ENCODE results near the gene TSPAN18.
A peak's percentile ranks its signal among the peaks of the same experiment; 100 is the strongest.

TSPAN18 gene

DNA sequence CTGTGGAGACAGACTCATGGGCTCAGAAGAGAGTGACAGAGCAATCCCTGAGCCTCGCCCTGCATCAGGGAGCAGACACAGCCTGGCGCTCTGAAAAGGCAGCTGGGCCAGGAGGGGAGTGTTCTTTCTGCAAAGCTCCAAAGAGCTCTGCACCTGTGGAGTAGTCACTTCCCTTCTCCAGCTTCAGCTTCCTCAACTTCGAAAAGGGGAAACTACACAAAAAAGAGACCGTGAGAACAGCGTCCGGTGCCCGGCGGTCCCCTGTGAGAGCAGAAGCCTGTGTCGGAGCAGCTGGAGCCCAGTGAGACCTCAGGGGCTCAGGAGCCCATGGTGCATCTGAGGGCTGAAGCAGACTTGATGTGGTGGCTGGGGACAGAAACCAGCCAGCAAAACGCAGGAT is 188.9 kb downstream of the TSPAN18 start:
- no peak for DNase-seq (ENCODE audit: low read depth, low spot score)

DNA sequence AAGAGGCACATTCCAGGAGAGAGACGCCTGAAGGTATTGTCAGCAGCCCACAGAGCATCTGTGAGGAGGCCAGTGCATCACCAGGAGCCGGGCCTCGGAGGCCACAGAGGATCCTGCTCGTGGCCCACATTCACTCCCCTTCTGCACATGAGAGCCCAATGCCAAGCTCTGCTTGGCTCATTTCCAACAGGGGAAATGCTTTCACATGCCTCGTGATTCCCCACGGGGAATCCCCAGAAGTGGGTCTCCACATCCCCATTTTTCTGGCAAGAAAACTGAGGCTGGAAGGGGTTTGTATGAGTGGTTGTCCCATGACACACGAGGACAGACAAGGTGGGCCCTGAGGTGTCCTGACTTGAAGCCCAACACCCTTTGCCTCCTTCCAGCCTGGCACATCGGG is 189.6 kb downstream of the TSPAN18 start:
- DNase-seq (ENCODE audit: low read depth, low spot score), result no peak

DNA sequence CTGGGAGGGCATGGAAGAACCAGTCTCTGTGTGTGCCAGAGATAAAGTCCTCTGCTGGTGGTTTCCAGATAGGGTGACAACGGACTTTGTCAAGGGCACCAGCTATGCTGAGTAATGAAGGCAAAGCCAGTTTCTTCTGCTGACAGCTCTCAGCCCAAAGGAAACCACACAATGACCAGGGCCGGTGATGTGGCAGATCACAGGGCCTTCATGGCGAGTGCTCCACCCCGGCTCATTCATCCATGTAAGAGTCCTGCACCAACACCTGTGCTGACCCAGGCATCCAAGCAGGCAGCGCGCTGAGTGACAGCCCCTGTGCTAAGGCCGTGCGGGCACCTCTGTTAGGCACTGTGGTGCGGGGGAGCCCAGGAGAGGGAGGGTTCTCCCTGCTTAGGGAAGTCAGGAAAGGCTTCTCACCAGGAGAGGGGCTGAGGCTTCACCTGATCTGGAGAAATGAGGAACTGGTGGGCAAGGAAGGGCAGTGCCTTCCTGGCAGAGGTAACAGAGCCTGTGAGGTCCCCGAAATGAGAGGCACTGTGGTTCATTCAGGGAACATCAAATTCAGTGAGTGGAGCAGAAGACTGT is 190.1 kb downstream of the TSPAN18 start:
- no peak for DNase-seq (ENCODE audit: low read depth, low spot score)

DNA sequence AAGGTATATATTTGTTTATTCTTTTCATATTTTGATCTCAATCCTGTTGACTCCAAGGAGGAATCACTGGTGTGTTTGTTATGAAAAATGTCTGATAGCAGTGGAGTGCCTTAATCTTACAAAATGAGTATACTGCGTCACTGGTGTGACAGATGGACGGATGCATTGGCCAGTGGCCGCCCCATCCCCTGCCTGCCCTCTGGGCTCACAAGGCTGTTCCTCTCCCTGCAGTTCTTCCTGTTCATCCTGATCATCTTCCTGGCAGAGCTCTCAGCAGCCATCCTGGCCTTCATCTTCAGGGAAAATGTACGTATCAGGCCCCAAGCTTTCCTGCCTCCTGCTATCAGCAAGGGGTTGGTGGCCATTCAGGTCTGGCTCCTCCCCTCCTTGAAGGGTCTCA is 191.0 kb downstream of the TSPAN18 start:
- no peak for DNase-seq (ENCODE audit: low read depth, low spot score)

DNA sequence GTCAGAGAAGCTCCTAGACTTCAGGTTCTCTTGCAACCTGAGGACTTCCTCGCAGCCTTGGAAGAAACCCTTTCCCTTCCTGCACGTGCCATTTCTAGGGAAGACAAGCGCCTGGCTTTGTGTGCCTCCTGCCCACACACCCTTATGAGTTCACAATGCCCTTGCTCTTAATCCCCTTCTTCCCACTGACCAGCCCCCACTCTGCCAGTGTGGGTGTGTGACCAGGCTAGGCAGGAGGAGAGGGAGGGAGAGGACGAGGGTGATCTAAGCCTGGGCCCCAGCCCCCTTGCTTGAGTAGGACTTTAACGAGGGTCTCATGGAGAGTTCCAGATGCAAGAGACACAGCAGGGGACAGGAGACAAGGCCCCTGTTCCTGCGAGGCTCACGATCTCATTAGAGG is 193.7 kb downstream of the TSPAN18 start:
- no peak for DNase-seq (ENCODE audit: low read depth, low spot score)

DNA sequence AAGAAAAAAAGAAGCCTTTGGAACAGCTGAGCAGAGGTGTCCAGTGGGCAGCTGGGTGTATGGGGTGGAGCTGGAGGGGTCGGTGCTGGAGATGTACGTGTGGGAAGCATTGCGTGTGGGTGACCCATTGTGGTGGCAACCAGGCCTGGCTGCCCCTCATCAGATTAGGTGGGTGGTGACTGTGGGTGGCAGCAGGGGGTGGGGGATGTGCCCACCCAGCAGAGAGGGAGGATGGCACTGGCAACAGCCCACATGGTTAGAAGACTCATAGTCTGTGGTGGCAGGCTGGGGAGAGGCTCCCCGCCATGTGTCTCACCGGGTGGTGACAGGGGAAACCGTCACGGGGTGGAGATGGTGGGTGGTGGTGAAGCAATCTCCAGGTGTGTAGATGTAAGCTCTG is 196.4 kb downstream of the TSPAN18 start:
- no peak for DNase-seq (ENCODE audit: low read depth, low spot score)

DNA sequence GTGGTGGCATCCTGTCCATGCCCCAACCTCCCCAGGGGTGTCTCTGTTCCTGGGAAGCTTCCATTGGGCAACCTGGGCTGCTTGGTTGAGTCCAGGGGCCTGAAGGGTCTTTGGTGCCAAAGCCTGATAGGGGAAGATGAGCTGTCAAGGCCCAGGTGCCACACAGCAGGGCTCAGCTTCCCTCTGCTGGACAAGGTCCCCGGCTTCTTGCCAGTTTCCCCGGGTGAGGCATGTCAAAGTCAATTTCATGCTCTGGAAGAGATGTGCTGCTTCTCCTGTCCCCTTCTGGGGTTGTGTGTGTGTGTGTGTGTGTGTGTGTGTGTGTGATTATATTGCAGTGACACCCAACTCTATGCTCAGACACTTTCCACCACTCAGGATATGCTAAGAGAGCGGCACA is 197.0 kb downstream of the TSPAN18 start:
- no peak for DNase-seq (ENCODE audit: low read depth, low spot score)

DNA sequence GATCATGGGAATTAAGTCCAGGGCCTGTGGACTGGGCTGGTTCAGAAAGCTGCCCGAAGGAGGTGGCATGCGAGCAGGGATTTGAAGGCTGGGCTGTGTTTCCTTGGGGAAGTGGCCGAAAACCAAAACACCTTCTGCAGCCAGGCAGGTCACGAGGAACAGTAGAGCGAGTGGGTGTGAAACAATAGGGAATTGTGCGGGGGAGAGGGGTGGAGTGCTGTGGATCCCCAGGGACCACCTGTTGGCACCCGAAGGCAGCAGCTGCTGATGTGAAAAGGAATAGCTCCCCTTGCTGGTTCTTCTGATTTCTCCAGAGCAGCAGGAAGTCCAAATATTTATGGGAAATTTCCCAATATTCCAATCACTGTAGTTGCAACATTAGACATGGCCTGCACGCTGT is 199.3 kb downstream of the TSPAN18 start:
- DNase-seq (ENCODE audit: low read depth, low spot score), result no peak

DNA sequence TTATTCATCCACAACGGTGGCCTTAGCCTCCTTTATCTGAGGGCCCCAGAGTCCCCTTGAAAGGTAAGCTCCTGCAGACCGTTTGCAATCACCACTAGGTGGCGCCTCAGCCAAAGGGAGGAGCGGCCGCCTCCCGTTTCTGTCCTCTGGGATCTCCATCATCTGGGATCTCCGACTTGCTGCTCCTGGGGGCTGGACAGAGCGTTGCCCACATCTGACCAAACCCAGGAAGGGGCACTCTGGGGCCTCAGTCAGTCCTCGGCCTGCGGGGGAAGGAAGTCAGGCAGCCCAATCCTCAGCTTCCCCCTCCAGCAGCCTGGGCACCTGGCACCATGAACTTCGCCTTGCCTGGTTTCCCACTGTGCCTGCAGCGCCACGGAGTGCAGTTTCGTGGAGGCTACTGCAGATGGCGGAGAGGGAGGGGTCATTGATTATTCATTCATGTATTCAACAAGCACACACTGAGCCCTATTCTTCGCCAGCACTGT is 200.5 kb downstream of the TSPAN18 start:
- peak; percentile 42 for DNase-seq (ENCODE audit: low read depth, low spot score)

DNA sequence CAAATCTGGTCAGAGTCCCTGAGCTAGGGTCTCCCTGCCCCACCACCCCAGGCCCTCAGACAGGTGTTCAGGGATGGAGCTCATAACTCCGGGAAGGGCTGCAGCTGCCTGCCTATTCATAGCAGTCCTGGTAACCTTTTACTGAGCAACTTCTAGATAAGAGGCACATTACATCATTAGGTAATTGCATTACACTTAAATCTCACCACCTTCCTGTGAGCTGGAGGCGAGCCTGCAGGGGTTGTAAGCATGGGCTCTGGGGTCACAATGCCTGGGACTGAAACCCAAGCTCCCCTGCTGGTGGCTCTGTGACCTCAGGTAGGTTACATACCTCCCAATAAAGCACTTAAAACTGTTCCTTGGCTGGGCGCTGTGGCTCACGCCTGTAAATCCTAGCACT is 201.4 kb downstream of the TSPAN18 start:
- no peak for DNase-seq (ENCODE audit: low read depth, low spot score)

DNA sequence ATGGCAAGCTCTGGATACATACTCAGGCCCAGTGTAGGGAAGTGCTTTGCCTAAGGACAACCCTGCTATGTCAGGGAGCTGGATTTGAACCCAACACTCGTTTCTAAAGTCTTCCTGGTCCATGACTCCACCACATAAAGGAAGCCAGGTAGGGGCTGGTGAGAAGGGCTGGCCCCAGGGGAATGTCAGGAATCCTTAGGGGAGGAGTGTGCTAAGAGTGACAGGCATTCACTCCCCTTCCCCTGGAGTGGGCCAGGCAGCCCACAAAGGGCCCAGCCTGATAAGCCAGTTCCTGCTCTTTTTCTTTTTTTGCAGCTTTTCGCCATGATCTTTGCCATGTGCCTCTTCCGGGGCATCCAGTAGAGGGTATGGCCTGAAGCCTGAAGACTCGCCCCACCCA is 202.1 kb downstream of the TSPAN18 start:
- DNase-seq (ENCODE audit: low read depth, low spot score), result no peak

DNA sequence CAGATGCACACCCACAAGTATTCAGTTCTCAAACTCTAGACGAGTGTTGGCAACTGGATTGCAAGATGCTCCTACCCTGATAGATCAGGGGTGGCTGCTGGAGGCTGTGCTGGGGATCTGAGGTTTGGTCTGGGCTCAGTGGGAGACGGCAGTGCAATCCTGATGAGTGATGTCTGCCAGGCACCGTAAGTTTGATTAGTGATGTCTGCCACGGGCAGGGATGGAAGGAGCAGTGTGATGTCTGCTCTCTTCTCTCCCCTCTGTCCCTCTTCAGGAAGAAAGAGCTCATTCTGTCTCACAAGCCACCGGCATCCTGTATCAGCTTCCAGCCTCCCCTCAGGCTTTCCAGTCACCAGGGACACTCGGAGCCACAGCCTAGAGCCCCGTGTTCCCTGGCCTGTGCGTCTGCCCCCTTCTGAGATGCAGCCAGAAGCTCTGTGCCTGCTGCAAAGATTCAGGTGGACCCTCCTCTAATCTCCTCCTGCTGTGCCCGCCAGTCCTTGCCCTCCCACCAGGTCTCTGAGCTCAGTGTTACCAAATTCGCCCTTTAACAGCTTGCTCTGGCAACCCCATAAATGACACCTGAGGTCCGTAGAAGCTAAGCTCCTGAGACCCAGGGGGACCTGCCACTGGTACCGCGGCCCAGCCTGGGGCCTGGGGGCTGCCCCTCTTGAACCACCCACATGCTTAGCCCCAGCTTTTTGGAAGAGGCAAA is 204.0 kb downstream of the TSPAN18 start:
- DNase-seq (ENCODE audit: low read depth, low spot score), result no peak

DNA sequence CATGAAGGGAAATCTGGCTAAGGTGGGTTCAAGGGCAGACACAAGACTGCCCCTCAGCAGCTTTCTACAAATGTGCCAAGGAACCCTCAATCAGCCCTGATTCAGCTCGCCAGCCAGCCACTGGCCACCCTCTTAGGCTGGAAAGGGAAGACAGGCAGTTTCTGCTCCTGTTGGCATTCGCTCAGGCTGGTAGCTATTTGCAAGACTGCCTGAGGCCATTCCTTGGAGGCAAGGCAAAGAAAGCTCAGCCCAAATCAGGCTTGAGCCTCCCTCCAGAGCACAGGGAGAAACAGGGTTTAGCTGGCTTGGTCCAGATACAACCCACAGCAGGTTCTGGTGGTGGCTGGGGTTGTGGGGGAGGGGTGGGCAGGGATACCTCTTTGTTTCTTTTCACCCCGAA is 204.7 kb downstream of the TSPAN18 start:
- no peak for DNase-seq (ENCODE audit: low read depth, low spot score)

DNA sequence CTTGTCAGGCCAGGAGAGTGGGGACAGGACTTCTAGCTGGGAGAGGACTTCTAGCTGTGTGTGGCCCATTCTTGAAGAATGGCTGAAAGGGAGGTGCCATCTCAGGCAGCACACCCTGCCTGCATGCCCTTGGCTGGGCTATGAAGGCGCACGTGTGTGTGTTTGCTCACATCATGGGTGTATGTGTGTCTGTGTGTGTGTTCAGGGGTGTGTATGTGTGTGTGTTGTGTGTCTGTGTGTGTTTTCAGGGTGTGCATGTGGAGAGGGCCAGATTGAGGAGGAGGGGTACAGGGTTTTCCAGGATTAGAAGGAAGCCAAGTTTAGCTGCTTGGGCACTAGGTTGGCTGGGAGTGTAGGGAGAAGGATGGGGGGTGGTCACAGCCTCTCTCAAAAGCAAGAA is 207.3 kb downstream of the TSPAN18 start:
- DNase-seq (ENCODE audit: low read depth, low spot score), result no peak

DNA sequence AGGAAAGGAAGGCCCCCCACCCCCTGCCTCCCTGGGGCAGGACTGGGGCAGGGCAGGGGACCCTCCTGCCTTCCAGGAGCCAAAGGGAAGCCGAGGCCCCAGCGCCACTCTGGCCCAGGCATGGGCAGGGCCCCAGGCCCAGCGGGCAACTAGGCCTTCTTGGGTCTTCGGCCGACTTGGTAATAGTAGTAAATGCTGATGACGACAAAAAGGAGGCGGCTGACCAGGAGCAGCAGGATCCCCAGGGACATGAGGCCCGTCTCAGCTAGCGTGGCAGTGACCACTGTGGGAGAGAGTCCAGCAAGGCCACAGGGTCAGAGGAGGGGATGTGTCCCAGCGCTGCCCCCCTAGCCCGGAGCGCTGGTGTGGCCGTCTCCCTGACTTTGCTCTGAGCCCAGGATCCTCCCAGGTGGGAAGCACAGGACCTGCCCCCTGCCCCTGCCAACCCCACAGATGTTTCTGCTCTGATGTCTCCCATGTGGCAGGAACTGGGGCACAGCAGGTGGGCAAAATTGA is 208.0 kb downstream of the TSPAN18 start:
- no peak for DNase-seq (ENCODE audit: low read depth, low spot score)

DNA sequence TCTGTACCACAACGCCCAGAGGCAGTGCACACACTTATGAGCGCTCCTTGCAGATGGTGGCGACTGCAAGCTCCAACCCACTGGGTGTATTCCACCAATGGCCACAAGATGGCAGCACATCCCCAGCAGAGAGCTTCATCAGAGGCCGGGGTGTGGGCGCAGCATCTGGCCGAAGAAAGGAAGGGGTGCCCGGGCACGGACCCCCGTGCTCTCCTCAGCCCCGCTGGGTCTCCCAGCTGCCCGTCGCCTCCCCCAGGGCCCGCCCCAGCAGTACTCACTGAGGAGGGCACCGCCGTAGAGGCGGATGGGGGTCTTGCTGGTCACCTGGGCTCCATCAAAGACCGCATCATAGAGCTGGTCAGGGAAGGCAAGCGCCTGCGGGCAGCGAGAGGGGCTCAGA is 209.8 kb downstream of the TSPAN18 start:
- peak; percentile 66 for DNase-seq (ENCODE audit: low read depth, low spot score)

DNA sequence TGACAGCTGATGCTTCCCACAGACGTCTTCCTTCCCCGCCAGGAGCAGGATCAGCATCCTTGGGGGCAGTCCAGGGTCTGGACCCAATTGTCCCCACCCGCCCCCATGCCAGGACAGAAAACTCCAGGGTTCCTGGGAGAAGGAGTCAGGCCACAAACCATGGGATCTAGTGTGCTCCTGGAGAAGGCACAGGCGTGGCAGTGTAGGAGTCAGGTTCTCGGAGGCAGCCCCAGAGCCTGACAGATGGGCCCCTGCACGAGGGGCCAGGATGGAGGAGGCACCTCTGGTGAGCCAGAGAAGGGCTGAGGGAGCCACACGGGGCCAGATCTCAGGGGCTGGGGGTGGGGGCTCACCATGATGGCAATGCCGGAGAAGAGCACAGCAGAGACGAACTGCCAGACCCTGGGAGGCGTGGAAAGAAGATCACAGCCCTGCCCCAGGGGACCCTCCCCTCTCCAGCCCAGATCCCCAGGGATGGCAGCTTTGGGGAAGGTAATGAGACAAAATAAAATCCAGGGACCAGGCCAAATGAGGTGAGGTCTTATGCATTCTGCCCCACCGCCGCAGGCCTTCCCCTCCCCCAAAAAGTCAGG is 210.3 kb downstream of the TSPAN18 start:
- DNase-seq (ENCODE audit: low read depth, low spot score), result no peak

DNA sequence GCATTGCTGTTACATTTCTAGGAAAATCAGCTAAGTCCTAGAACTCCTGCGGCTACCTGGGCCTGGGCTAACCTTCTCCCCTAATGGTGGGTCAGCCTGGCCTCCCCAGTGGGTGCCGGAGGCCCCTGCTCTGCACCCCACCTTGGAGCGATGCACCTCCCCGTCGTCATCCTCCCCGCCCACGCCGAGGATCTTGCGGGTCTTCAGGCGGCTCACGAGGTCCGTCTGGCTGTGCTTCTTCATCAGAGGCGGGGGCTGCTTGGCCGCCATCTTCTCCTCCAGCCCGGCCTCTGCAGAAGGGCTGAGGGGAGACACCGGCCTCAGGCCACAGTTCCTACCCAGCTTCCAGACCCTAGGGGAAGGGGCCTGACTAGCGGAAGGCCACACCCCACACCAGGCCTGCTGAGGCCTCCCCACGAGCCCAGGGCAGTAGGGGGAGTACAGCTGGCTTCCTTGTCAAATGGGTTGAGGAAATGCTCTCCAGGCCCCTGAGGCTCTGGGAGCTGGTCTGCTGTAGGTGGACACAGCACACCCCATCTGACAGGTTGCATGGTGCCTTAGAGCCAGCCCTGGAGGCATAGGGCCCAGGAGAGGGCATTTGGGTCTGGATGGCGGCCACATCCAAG is 211.4 kb downstream of the TSPAN18 start:
- DNase-seq (ENCODE audit: low read depth, low spot score), result no peak

DNA sequence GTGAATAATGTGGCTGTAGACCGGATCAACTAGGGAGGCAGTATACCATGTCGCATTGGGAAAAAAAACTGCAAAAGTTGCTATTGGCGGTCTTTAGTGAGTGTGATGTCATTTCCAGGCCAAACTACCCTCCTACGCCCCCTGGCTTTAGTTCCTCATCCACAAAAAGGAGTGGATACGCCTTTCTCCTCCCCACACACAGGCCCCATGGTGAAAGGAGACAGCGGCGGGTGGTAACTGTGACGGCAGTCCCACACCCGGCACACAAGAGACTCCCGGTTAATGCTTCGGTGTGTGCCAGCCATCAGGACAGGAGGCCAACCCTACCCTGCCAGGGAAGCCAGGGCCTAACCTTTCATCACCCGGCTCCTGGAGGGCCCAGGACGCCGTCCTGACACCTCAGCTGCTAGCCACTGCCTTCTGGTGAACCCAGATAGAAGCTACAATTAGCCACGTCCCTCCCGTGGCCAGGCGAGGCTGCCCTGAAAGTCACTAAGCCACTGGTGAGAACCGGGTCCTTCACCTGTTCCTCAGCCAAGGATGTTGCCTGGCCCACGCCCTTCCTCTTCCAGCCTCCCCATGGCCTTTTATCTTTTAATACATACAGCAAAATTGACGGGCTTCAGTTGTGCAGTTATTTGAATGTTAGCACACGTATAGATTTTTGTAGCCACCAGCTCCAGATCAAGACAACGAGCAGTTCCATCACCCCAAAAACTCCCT is 213.1 kb downstream of the TSPAN18 start:
- DNase-seq (ENCODE audit: low read depth, low spot score), result no peak

DNA sequence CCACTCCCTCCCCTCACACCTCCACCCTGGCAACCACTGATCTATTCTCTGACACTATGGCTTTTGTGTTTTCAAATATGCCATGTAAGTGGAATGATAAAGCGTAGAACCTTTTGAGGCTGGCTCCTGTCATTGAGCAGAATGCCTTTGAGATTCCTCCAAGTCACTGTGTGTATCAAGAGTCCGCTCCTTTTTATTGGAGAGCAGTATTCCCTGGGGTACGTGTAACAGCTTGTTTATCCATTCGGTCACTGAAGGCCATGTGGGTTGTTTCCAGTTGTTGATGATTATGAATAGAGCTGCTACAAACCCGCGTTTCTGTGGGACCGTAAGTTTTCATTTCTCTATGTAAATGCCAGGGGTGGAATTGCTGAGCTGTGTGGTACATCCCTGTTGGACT is 213.6 kb downstream of the TSPAN18 start:
- DNase-seq (ENCODE audit: low read depth, low spot score), result no peak

DNA sequence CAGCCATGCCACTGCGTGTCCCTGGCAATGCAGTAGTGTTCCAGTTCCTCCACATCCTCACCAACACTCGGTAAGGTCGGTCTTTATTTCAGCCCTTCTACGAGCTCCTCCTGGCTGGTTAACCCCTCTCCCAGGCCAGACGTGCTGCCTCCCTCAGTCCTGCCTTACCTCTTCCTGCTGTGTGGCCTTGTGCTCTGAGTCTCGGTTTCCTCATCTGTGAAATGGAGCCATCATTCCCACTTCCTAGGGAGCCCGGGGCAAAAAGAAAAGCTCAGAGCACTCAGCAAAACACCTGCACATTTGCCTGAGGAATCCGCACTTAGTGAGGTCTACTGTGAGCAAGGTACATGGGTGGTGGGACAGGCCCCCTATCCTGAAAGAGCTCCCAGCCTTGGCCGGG is 214.1 kb downstream of the TSPAN18 start:
- DNase-seq (ENCODE audit: low read depth, low spot score), result no peak

All from activated CD4-positive, CD25-positive, alpha-beta regulatory T cell treated with anti-CD3 and anti-CD28 coated beads, Interleukin-2, amount 50 U/mL, for 16 hours (primary cell).